ENCODE measurements around the gene FGFR3. TPM values are rescaled to one million over a fixed set of nuclear protein-coding genes. Genes with fewer than 3 reads are reported as not detected.

Gene FGFR3
- polyA plus RNA-seq, 1 donor from 2014 or later, result 0.48 TPM

- no peaks in the 10 kb centered on the region for H3K27me3 ChIP-seq (ENCODE audit: insufficient read depth, low read depth, low read length)
- H3F3A ChIP-seq (ENCODE audit: insufficient read depth, low read length, poor library complexity, severe bottlenecking), result no peaks in the 10 kb centered on the region
- no peak overlapping the region for H2AFZ ChIP-seq (ENCODE audit: low read depth, low read length)
- no peaks in the 10 kb centered on the region for H3K79me2 ChIP-seq (replicated peaks; ENCODE audit: insufficient read depth, low read length)
- no peaks in the 10 kb centered on the region for H4K20me1 ChIP-seq (ENCODE audit: insufficient read depth)
- no peaks in the 10 kb centered on the region for H3K9me2 ChIP-seq (ENCODE audit: insufficient read depth, low read length)
- no peak overlapping the region for H3K4me2 ChIP-seq (ENCODE audit: low read length)
- TF ChIP-seq MXI1 (conservative IDR thresholded peaks at IDR 0.05; ENCODE audit: poor library complexity, severe bottlenecking) (no peak), SMC3 (conservative IDR thresholded peaks at IDR 0.05; ENCODE audit: poor library complexity) (no peak), POLR2AphosphoS5 (IDR thresholded peaks at IDR 0.05) (no peak), TAF1 (IDR thresholded peaks at IDR 0.05; ENCODE audit: low read depth) (no peak), REST (IDR thresholded peaks at IDR 0.05; ENCODE audit: borderline replicate concordance) (no peak), EP300 (conservative IDR thresholded peaks at IDR 0.05; ENCODE audit: poor library complexity, severe bottlenecking) (no peak), RAD21 (conservative IDR thresholded peaks at IDR 0.05) (no peak), EZH2 (IDR thresholded peaks at IDR 0.05; ENCODE audit: borderline replicate concordance, insufficient read depth, low read length, poor library complexity, severe bottlenecking) (no peak)
- TF ChIP-seq, protein P1, sequence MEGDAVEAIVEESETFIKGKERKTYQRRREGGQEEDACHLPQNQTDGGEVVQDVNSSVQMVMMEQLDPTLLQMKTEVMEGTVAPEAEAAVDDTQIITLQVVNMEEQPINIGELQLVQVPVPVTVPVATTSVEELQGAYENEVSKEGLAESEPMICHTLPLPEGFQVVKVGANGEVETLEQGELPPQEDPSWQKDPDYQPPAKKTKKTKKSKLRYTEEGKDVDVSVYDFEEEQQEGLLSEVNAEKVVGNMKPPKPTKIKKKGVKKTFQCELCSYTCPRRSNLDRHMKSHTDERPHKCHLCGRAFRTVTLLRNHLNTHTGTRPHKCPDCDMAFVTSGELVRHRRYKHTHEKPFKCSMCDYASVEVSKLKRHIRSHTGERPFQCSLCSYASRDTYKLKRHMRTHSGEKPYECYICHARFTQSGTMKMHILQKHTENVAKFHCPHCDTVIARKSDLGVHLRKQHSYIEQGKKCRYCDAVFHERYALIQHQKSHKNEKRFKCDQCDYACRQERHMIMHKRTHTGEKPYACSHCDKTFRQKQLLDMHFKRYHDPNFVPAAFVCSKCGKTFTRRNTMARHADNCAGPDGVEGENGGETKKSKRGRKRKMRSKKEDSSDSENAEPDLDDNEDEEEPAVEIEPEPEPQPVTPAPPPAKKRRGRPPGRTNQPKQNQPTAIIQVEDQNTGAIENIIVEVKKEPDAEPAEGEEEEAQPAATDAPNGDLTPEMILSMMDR (IDR thresholded peaks at IDR 0.05; ENCODE audit: poor library complexity, severe bottlenecking), result no peak
- no peak overlapping the region for H3K9ac ChIP-seq (ENCODE audit: low read length)
- no peaks in the 10 kb centered on the region for H3K36me3 ChIP-seq (ENCODE audit: insufficient read depth, low read length)
- H3K9me3 ChIP-seq (ENCODE audit: low read length), result no peaks in the 10 kb centered on the region
- no peak overlapping the region for H3K4me3 ChIP-seq (ENCODE audit: low read length)
- no peak overlapping the region for H3K27ac ChIP-seq (ENCODE audit: low read length)
Observed at GRCh38 chr4:1804638-1805492, 11.8 kb downstream of the FGFR3 start.

DNA sequence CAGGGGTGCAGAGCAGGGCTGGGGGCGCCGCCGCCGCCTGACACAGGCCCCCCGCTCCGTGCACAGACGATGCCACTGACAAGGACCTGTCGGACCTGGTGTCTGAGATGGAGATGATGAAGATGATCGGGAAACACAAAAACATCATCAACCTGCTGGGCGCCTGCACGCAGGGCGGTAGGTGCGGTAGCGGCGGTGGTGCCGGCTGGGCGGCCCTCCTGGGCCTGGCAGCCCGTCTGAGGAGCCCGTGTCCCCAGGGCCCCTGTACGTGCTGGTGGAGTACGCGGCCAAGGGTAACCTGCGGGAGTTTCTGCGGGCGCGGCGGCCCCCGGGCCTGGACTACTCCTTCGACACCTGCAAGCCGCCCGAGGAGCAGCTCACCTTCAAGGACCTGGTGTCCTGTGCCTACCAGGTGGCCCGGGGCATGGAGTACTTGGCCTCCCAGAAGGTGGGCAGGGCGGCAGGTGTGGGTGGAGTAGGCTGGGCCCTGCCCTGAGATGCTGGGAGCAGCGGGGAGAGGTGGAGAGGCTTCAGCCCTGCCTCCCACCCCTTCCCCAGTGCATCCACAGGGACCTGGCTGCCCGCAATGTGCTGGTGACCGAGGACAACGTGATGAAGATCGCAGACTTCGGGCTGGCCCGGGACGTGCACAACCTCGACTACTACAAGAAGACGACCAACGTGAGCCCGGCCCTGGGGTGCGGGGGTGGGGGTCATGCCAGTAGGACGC, 12.6 kb downstream of the FGFR3 start:
- no peaks in the 10 kb centered on the region for H3F3A ChIP-seq (ENCODE audit: insufficient read depth, low read length, poor library complexity, severe bottlenecking)
- no peak overlapping the region for H3K27ac ChIP-seq (ENCODE audit: low read length)
- no peak overlapping the region for H3K4me2 ChIP-seq (ENCODE audit: low read length)
- H3K4me3 ChIP-seq (ENCODE audit: low read length), result no peak overlapping the region
- H2AFZ ChIP-seq (ENCODE audit: low read depth, low read length), result no peak overlapping the region
- H3K79me2 ChIP-seq (replicated peaks; ENCODE audit: insufficient read depth, low read length), result no peaks in the 10 kb centered on the region
- no peak overlapping the region for H3K9ac ChIP-seq (ENCODE audit: low read length)
- H3K27me3 ChIP-seq (ENCODE audit: insufficient read depth, low read depth, low read length), result no peaks in the 10 kb centered on the region
- H3K9me3 ChIP-seq (ENCODE audit: low read length), result no peaks in the 10 kb centered on the region
- H3K9me2 ChIP-seq (ENCODE audit: insufficient read depth, low read length), result no peaks in the 10 kb centered on the region
- TF ChIP-seq, protein P1 (IDR thresholded peaks at IDR 0.05; ENCODE audit: poor library complexity, severe bottlenecking), result no peak
- TF ChIP-seq MXI1 (conservative IDR thresholded peaks at IDR 0.05; ENCODE audit: poor library complexity, severe bottlenecking) (no peak), POLR2AphosphoS5 (IDR thresholded peaks at IDR 0.05) (no peak), EP300 (conservative IDR thresholded peaks at IDR 0.05; ENCODE audit: poor library complexity, severe bottlenecking) (no peak), EZH2 (IDR thresholded peaks at IDR 0.05; ENCODE audit: borderline replicate concordance, insufficient read depth, low read length, poor library complexity, severe bottlenecking) (no peak), TAF1 (IDR thresholded peaks at IDR 0.05; ENCODE audit: low read depth) (no peak), RAD21 (conservative IDR thresholded peaks at IDR 0.05) (no peak), SMC3 (conservative IDR thresholded peaks at IDR 0.05; ENCODE audit: poor library complexity) (no peak), REST (IDR thresholded peaks at IDR 0.05; ENCODE audit: borderline replicate concordance) (no peak)
- no peaks in the 10 kb centered on the region for H3K36me3 ChIP-seq (ENCODE audit: insufficient read depth, low read length)
- no peaks in the 10 kb centered on the region for H4K20me1 ChIP-seq (ENCODE audit: insufficient read depth)
